Activated gamma-delta T cell treated with anti-CD3 and anti-CD28 coated beads, Interleukin-2, amount 50 U/mL, for 16 hours (primary cell): ENCODE data around the gene TUBB.
"Not testable (repeated sequence)": the region's sequence is repeated elsewhere in the genome, so short reads cannot be mapped to it uniquely, and the experiment has no call there.

Experiments
- DNase-seq: peaks from one replicate; pipeline ENCODE4 v3.0.0-alpha.2; 2020; ENCODE audit warnings: low read depth

TUBB gene

GRCh38 chr6:30719356-30719755, 796 bp upstream of the TUBB start:
- DNase-seq = no peak

DNA sequence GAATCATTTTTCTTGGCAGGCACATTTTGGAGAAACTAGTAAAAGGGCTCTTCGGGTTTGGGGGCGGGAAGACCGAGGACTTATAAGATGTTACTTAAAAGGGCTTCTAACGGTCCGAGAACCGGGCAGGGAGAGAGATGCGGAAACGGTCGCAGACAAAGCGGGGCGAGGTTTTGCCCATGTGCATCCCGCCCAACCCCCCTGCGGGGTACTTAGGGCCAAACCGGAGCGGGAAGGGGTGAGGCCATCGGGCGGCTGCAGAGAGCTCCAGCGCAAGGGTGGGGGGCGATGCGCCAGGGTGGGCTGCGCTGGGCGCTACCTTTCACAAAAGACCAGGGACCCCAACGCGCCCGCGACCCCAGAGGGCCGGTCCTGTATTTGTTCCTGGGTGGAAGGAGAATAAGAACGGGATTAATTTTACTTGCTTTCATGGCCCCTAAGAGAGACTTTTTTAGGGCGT, 616 bp downstream of the TUBB start:
- DNase-seq = peak; percentile 43

- DNase-seq = peak; percentile 96
Measured at GRCh38 chr6:30721198-30722024, 1.3 kb downstream of the TUBB start.

DNA sequence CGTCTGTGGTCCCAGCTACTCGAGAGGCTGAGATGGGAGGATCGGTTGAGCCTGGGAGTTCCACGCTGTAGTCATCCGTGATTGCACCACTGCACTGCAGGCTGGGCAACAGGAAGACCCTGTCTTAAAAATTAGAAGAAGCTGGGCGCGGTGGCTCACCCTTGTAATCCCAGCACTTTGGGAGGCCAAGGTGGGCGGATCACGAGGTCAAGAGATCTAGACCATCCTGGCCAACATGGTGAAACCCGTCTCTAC, 1.8 kb downstream of the TUBB start:
- not testable (repeated sequence) for DNase-seq

- DNase-seq = peak; percentile 84
Measured at GRCh38 chr6:30722280-30723112, 2.3 kb downstream of the TUBB start.

- not testable (repeated sequence) for DNase-seq
Measured at GRCh38 chr6:30723159-30723842, 3.1 kb downstream of the TUBB start.

DNA sequence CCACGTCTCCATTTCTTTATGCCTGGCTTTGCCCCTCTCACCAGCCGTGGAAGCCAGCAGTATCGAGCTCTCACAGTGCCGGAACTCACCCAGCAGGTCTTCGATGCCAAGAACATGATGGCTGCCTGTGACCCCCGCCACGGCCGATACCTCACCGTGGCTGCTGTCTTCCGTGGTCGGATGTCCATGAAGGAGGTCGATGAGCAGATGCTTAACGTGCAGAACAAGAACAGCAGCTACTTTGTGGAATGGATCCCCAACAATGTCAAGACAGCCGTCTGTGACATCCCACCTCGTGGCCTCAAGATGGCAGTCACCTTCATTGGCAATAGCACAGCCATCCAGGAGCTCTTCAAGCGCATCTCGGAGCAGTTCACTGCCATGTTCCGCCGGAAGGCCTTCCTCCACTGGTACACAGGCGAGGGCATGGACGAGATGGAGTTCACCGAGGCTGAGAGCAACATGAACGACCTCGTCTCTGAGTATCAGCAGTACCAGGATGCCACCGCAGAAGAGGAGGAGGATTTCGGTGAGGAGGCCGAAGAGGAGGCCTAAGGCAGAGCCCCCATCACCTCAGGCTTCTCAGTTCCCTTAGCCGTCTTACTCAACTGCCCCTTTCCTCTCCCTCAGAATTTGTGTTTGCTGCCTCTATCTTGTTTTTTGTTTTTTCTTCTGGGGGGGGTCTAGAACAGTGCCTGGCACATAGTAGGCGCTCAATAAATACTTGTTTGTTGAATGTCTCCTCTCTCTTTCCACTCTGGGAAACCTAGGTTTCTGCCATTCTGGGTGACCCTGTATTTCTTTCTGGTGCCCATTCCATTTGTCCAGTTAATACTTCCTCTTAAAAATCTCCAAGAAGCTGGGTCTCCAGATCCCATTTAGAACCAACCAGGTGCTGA, 3.9 kb downstream of the TUBB start:
- not testable (repeated sequence) for DNase-seq

DNA sequence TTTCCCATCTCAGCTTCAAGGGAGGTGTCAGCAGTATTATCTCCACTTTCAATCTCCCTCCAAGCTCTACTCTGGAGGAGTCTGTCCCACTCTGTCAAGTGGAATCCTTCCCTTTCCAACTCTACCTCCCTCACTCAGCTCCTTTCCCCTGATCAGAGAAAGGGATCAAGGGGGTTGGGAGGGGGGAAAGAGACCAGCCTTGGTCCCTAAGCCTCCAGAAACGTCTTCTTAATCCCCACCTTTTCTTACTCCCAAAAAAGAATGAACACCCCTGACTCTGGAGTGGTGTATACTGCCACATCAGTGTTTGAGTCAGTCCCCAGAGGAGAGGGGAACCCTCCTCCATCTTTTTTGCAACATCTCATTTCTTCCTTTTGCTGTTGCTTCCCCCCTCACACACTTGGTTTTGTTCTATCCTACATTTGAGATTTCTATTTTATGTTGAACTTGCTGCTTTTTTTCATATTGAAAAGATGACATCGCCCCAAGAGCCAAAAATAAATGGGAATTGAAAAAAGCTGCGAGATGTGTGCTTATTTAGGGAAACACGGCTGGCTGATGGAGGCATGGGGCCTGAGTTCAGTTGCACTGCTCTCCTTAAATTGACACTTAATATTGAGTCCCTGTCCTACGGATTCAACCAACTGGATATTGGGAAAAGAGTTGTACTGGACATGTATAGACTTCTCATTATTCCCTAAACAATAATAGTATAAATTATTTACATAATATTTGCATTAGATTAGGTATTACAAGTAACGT, 4.9 kb downstream of the TUBB start:
- DNase-seq = no peak

DNA sequence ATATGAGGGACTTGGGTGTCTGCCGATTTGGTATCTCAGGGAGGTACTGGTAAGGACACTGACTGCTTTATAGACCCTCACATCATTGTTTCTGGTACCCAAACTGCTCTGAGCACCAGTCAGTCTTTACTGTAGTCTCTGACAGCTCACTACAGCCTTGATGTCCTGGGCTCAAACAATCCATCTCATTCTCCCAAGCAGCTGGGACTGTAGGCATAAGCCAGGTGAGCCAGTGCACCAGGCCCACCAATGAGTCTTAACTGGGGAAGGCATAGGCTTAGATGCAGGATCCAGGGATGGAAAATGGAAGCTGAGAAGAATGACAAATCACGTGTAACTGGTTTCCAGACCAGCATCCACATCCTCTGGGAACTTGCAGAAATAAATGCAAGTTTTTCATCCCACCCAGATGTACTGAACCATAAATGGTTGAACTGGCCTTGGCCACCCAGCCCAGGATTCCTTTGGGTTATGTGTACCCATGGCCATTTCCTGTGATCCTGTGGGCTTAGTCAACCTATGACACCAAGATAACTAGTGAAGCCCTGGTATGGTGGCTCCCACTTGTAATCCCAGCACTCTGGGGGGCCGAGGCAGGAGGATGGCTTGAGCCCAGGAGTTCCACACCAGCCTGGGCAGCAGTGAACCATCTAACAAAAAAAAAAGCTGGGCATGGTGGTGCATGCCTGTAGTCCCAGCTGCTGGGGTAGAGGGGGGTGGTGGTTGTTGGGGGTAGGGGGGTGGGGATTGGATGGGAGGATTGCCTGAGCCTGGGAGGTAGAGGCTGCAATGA, 5.8 kb downstream of the TUBB start:
- DNase-seq = no peak

- DNase-seq = no peak
Measured at GRCh38 chr6:30726506-30727413, 6.6 kb downstream of the TUBB start.

DNA sequence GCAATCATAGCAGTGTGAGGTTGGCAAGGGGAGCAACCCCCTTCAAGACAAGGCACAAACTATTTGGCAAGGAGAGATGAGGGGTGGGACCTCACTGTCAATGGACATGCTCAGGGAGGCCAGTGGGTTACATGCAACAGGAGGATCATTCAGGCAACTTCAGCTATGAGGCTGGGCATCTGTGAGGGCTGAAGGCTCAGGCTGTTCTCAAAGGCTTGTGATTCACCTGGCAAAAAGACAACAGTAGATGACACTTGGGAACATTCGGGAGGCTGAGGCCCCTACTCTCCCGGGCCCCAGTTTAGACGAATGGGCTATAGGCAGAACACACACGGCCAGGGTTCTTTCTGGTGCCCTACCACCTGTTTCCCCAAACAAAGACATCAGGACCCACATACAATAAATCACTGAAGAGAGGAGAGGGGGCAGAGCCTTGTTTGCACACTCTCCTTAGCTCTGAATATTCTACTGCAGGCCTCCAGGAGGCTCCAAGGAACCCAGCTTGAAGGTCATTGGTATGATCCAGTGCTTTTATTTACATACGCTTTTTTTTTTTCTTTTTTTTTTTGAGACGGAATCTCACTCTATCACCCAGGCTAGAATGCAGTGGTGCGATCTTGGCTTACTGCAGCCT, 7.9 kb downstream of the TUBB start:
- no peak for DNase-seq

GRCh38 chr6:30730601-30731435, 10.7 kb downstream of the TUBB start:
- peak; percentile 71 for DNase-seq

DNA sequence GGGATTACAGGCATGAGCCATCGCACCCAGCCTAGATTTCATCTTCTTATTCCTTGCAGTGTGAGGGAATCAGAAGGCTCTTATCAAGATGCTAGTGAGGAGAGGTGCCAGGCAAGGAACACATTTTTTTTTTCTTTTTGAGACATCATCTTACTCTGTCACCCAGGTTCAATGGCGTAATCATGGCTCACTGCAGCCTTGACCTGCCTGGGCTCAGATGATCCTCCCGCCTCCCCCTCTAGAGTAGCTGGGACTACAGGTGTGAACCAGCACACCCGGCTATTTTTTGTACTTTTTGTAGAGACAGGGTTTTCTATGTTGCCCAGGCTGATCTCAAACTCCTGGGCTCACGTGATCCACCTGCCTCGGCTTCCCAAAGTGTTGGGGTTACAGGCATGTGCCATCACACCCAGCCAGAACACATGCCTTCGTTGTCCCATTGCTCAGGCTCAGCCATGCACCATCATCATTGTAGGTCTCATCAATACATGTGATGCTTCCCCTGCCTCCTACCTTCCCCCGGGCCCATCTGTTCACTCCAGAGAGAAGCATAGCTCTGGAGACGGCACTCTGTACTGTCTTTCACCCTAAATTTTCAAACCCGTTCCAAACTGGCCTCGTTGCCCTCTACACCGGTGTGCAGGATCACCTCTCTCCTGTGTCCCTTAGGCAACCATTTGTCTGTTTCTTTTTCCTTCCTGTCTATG, 12.2 kb downstream of the TUBB start:
- DNase-seq = no peak

DNA sequence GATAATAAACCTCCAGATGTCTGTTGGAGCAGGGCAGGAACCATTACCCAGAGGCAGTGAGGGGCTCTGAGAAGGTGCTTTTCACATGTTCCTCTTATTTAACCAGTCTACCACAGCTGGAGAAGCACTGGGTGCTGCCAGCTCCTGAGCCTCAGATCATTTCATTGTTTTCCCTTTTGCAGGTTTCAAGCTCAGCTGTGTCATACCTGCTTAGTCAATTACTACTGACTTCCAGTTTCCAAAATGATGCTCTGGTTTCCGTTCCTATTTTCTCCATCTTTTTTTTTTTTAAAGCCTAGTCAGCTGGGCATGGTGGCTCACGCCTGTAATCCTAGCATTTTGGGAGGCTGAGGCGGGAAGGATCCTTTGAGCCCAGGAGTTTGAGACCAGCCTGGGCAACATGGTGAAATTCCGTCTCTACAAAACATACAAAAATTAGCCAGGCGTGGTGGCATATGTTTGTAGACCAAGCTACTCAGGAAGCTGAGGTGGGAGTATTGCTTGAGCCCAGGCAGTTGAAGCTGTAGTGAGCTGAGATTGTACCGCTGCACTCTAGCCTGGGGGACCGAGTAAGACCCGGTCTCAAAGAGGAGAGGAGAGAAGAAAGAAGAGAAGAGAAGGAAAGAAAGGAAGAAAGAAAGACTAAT, 15.6 kb downstream of the TUBB start:
- no peak for DNase-seq

DNA sequence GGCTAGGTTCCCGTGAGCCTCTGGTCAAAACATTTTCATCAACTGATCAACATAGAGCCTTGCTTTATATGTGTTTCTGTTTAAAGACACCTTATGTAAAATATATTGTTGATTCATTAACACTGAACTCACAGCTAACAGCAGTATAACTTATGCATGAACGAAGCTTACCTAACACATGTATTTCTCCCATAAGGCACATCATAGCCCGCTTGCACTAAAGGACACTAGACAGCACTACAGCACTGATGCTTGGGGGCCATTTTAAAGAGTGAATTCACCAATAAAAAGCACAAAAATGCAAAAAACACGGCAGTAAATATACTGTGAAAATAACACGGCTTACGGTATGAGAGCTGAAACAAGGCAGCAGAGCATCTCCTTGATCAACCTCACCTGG, 18.4 kb downstream of the TUBB start:
- DNase-seq = no peak

DNA sequence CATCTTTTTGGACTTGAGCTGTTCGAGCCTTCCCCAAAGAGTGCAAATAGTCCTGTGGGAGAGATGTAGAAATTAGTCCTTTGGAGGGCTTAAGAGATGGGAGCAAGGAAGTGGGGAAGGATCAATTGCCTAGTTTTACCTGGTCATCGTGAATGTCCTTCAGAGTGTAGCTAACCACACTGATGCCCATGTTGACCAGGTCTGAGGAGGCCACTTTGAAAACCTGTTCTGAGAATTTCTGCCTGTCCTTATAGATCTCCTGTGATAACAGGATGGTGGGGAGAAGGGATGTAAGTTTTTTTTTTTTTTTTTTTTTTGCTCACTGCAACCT, 20.4 kb downstream of the TUBB start:
- no peak for DNase-seq
